ENCODE data around the gene MYO3A.

DNA sequence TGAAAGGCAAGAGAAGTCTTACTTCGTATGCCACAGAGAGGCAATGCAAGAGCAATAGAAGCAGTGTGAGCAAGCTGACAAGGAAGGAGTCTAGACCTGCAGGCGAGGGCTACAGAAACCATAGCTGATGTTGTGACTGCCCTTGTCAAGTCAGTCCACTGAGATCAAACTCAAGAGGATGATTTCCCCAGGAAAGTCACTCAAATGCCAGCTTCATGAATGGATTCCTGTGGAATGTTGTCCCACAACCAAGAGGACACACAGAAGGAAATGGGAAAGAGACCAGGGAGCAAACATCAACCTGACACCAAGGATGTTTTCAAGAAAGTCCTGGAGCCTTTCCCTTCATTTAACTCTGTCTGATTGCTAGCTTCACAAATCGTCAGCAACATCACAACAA lies 204.6 kb downstream of the MYO3A start:
- TF ChIP-seq, protein P1, sequence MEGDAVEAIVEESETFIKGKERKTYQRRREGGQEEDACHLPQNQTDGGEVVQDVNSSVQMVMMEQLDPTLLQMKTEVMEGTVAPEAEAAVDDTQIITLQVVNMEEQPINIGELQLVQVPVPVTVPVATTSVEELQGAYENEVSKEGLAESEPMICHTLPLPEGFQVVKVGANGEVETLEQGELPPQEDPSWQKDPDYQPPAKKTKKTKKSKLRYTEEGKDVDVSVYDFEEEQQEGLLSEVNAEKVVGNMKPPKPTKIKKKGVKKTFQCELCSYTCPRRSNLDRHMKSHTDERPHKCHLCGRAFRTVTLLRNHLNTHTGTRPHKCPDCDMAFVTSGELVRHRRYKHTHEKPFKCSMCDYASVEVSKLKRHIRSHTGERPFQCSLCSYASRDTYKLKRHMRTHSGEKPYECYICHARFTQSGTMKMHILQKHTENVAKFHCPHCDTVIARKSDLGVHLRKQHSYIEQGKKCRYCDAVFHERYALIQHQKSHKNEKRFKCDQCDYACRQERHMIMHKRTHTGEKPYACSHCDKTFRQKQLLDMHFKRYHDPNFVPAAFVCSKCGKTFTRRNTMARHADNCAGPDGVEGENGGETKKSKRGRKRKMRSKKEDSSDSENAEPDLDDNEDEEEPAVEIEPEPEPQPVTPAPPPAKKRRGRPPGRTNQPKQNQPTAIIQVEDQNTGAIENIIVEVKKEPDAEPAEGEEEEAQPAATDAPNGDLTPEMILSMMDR (IDR thresholded peaks at IDR 0.05; ENCODE audit: insufficient read depth, low read depth, low read length): no peak
- TF ChIP-seq EZH2 (IDR thresholded peaks at IDR 0.05; ENCODE audit: insufficient read depth, low read length): no peak
